Fibroblast of skin of abdomen (primary cell): ENCODE data around the gene FLOT2.
"Not testable (repeated sequence)": the region's sequence is repeated elsewhere in the genome, so short reads cannot be mapped to it uniquely, and the experiment has no call there.

Experiments used
- DNase-seq: peaks from one replicate; pipeline ENCODE4 v3.0.0-alpha.2; 2013

FLOT2 gene

GRCh38 chr17:28916302-28916934 lies 18.9 kb upstream of the FLOT2 start:
- peak; percentile 23 for DNase-seq

- no peak for DNase-seq
Observed at GRCh38 chr17:28912938-28913333, 15.4 kb upstream of the FLOT2 start.

- DNase-seq, result no peak
Observed at GRCh38 chr17:28912281-28912937, 14.9 kb upstream of the FLOT2 start.

- no peak for DNase-seq
Observed at GRCh38 chr17:28911411-28912045, 14.0 kb upstream of the FLOT2 start.

GRCh38 chr17:28910534-28910933 lies 13.0 kb upstream of the FLOT2 start:
- DNase-seq, result no peak

GRCh38 chr17:28908640-28909167 lies 11.2 kb upstream of the FLOT2 start:
- peak; percentile 61 for DNase-seq

- no peak for DNase-seq
Observed at GRCh38 chr17:28907709-28908475, 10.4 kb upstream of the FLOT2 start.

GRCh38 chr17:28906706-28907438 lies 9.3 kb upstream of the FLOT2 start:
- no peak for DNase-seq

GRCh38 chr17:28906276-28906675 lies 8.7 kb upstream of the FLOT2 start:
- DNase-seq, result no peak

GRCh38 chr17:28904800-28905199 lies 7.3 kb upstream of the FLOT2 start:
- DNase-seq, result no peak

- DNase-seq, result not testable (repeated sequence)
Observed at GRCh38 chr17:28903546-28903841, 6.0 kb upstream of the FLOT2 start.

GRCh38 chr17:28902819-28903545 lies 5.4 kb upstream of the FLOT2 start, which contains the start of gene DHRS13:
Gene DHRS13 (minus strand): TSS chr17:28903079. CDS start chr17:28902944, 135 bp downstream.
- DNase-seq, result peak; percentile 88

GRCh38 chr17:28901866-28902818 lies 4.6 kb upstream of the FLOT2 start:
- peak; percentile 14 for DNase-seq

GRCh38 chr17:28900986-28901726 lies 3.6 kb upstream of the FLOT2 start:
- no peak for DNase-seq

- no peak for DNase-seq
Observed at GRCh38 chr17:28899212-28899815, 1.8 kb upstream of the FLOT2 start.

GRCh38 chr17:28898527-28898955 lies 1.0 kb upstream of the FLOT2 start:
- DNase-seq, result no peak

GRCh38 chr17:28897769-28898526 lies 415 bp upstream of the FLOT2 start:
- no peak for DNase-seq

GRCh38 chr17:28896491-28896883 lies 1.0 kb downstream of the FLOT2 start:
- no peak for DNase-seq
